SU-DHL-6 (cell line): Measurements from ENCODE around the gene ZNF70.

Experiments used
- CTCF ChIP-seq: fragments of 200-600 bp; sonication (generic); IDR thresholded peaks from one replicate; pipeline ENCODE4 v1.5.1; 2017; ENCODE audit warnings: antibody characterized with exemption, mild to moderate bottlenecking, low read length, moderate library complexity; ENCODE audit not compliant: insufficient read depth, poor library complexity, severe bottlenecking
- EZH2phosphoT487 ChIP-seq: fragments of 200-600 bp; sonication (generic), shearing (Covaris generic); conservative IDR thresholded peaks from 2 replicates; pipeline ENCODE4 v1.6.1; 2018; ENCODE audit warnings: mild to moderate bottlenecking, antibody characterized with exemption, low read length, moderate library complexity, mixed read lengths

GRCh38 chr22:23787910-23788309 is 37.0 kb upstream of the ZNF70 start:
- TF ChIP-seq CTCF = no peak
- TF ChIP-seq EZH2phosphoT487 = no peak
